ENCODE data around the gene VN1R5.

DNA sequence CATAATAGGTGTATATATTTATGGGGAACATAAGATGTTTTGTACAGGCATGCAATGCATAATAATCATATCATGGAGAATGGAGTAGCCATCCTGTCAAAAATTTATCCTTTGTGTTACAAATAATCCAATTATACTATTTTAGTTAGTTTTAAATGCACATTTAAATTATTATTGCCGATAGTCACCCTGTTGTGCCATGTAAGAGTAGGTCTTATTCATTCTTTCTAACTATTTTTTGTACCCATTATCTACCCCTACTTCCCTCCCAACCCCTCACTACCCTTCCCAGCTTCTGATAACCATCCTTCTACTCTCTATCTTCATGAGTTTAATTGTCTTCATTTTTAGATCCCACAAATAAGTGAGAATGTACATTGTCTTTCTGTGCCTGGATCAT, 8.3 kb upstream of the VN1R5 start:
- TF ChIP-seq, protein P1, sequence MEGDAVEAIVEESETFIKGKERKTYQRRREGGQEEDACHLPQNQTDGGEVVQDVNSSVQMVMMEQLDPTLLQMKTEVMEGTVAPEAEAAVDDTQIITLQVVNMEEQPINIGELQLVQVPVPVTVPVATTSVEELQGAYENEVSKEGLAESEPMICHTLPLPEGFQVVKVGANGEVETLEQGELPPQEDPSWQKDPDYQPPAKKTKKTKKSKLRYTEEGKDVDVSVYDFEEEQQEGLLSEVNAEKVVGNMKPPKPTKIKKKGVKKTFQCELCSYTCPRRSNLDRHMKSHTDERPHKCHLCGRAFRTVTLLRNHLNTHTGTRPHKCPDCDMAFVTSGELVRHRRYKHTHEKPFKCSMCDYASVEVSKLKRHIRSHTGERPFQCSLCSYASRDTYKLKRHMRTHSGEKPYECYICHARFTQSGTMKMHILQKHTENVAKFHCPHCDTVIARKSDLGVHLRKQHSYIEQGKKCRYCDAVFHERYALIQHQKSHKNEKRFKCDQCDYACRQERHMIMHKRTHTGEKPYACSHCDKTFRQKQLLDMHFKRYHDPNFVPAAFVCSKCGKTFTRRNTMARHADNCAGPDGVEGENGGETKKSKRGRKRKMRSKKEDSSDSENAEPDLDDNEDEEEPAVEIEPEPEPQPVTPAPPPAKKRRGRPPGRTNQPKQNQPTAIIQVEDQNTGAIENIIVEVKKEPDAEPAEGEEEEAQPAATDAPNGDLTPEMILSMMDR (IDR thresholded peaks at IDR 0.05), result no peak
- TF ChIP-seq POLR2A (IDR thresholded peaks at IDR 0.05), result no peak

All from body of pancreas (tissue), 4 donors.